HG02840 (cell line): Measurements from ENCODE around the gene PSMB2.
"Not testable (repeated sequence)": the region's sequence is repeated elsewhere in the genome, so short reads cannot be mapped to it uniquely, and the experiment has no call there.

ENCODE experiments used
- ATAC-seq: cut with Tn5 transposase; IDR thresholded peaks from one replicate; pipeline ENCODE4 v1.9.1; 2021; ENCODE audit warnings: mild to moderate bottlenecking, moderate library complexity, moderate number of reproducible peaks; ENCODE audit not compliant: unreplicated experiment, low FRiP score

The PSMB2 gene

GRCh38 chr1:35641233-35641866 is at the start of gene PSMB2:
PSMB2 (minus strand) TSS chr1:35641526; CDS start chr1:35641432, 94 bp downstream.
- peak; percentile 84 for ATAC-seq

GRCh38 chr1:35691080-35691479 is 49.8 kb upstream of the PSMB2 start:
- ATAC-seq = no peak

GRCh38 chr1:35690103-35690502 is 48.8 kb upstream of the PSMB2 start:
- not testable (repeated sequence) for ATAC-seq

GRCh38 chr1:35688161-35688560 is 46.8 kb upstream of the PSMB2 start:
- ATAC-seq = no peak

GRCh38 chr1:35683012-35683411 is 41.7 kb upstream of the PSMB2 start:
- no peak for ATAC-seq

GRCh38 chr1:35680271-35680670 is 38.9 kb upstream of the PSMB2 start:
- no peak for ATAC-seq

- ATAC-seq = no peak
These were observed 34.4 kb upstream of the PSMB2 start for GRCh38 chr1:35675773-35676172.

GRCh38 chr1:35674111-35674510 is 32.8 kb upstream of the PSMB2 start:
- no peak for ATAC-seq

- no peak for ATAC-seq
These were observed 30.8 kb upstream of the PSMB2 start for GRCh38 chr1:35672116-35672515.

GRCh38 chr1:35668506-35668905 is 27.2 kb upstream of the PSMB2 start:
- ATAC-seq = no peak

- ATAC-seq = no peak
These were observed 25.6 kb upstream of the PSMB2 start for GRCh38 chr1:35666916-35667315.

- no peak for ATAC-seq
These were observed 24.9 kb upstream of the PSMB2 start for GRCh38 chr1:35666216-35666615.

- no peak for ATAC-seq
These were observed 22.1 kb upstream of the PSMB2 start for GRCh38 chr1:35663434-35663833.

GRCh38 chr1:35661474-35661795 is 20.1 kb upstream of the PSMB2 start:
- ATAC-seq = no peak

- no peak for ATAC-seq
These were observed 19.5 kb upstream of the PSMB2 start for GRCh38 chr1:35660581-35661473.

GRCh38 chr1:35659589-35659988 is 18.3 kb upstream of the PSMB2 start:
- no peak for ATAC-seq

- ATAC-seq = no peak
These were observed 16.5 kb upstream of the PSMB2 start for GRCh38 chr1:35657851-35658250.

GRCh38 chr1:35656863-35657232 is 15.5 kb upstream of the PSMB2 start:
- ATAC-seq = no peak

GRCh38 chr1:35656148-35656862 is 15.0 kb upstream of the PSMB2 start:
- no peak for ATAC-seq

- ATAC-seq = no peak
These were observed 13.9 kb upstream of the PSMB2 start for GRCh38 chr1:35655196-35655595.

GRCh38 chr1:35650416-35650815 is 9.1 kb upstream of the PSMB2 start:
- ATAC-seq = no peak
